ENCODE results near the gene OTOGL.

DNA sequence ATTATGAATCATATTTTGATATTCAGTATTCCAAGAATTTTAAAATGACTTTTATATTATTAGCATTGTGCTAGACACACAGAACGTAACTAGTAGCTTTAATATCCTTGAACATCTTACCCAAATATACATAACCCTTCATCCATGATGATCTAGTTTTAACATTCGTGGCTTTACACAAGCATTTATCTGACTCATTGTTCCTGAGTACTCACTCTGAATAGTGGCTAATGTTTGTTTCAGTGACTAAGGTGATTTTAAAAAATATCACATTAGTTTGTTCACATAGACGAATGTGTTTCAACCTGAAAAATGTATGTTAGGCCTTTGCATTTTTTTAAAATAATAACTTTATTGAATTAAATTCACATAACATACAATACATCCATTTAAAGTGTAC lies 264.7 kb downstream of the OTOGL start:
- TF ChIP-seq, protein P1, sequence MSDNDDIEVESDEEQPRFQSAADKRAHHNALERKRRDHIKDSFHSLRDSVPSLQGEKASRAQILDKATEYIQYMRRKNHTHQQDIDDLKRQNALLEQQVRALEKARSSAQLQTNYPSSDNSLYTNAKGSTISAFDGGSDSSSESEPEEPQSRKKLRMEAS (IDR thresholded peaks at IDR 0.05), result no peak
- TF ChIP-seq MYC (IDR thresholded peaks at IDR 0.05; ENCODE audit: borderline replicate concordance, low read length) (no peak), CTCF (IDR thresholded peaks at IDR 0.05) (no peak), PHF8 (IDR thresholded peaks at IDR 0.05; ENCODE audit: borderline replicate concordance, low read depth) (no peak), ZFP36 (IDR thresholded peaks at IDR 0.05; ENCODE audit: borderline replicate concordance, partially characterized antibody) (no peak)
